CD4-positive, CD25-positive, alpha-beta regulatory T cell (primary cell): ENCODE results near the gene POU2F2. TPM values are rescaled to one million over a fixed set of nuclear protein-coding genes. Genes with fewer than 3 reads are reported as not detected.

ENCODE experiments used
- ATAC-seq, 2 donors: fragments of 150-1000 bp; cut with Tn5 transposase; one replicate each; pipeline ENCODE4 v1.10.0; 2021; ENCODE audit warnings: low read depth in 2 of 2, moderate number of reproducible peaks in 2 of 2, moderate library complexity in 1 of 2
- DNase-seq, 3 donors: peaks; one replicate each; pipeline versions ENCODE4 v3.0.0 to v3.0.0-alpha.2; 2012 to 2022; ENCODE audit warnings: mixed read lengths in 1 of 3
- H3K27ac ChIP-seq: one replicate; pipeline ENCODE4 v1.7.0; 2013; ENCODE audit warnings: mild to moderate bottlenecking, low read length; ENCODE audit not compliant: insufficient read depth, poor library complexity, severe bottlenecking
- H3K27me3 ChIP-seq: one replicate; pipeline ENCODE4 v1.7.0; 2013; ENCODE audit warnings: low read length; ENCODE audit not compliant: control insufficient read depth, insufficient read depth
- H3K36me3 ChIP-seq: one replicate; pipeline ENCODE4 v1.7.0; 2013; ENCODE audit warnings: mild to moderate bottlenecking, low read length, moderate library complexity; ENCODE audit not compliant: control insufficient read depth, insufficient read depth
- H3K4me1 ChIP-seq: 2 replicates; pipeline ENCODE4 v1.7.0; 2013; ENCODE audit warnings: mild to moderate bottlenecking, low read length; ENCODE audit not compliant: insufficient read depth, control insufficient read depth, poor library complexity, severe bottlenecking
- H3K4me3 ChIP-seq: one replicate; pipeline ENCODE4 v1.7.0; 2013; ENCODE audit warnings: low read depth, mild to moderate bottlenecking, low read length, moderate library complexity
- H3K9me3 ChIP-seq, 2 experiments: 1 replicate in 1 of 2; 2 replicates in 1 of 2; pipeline ENCODE4 v1.7.0; 2013; ENCODE audit warnings: low read length in 2 of 2, mild to moderate bottlenecking in 1 of 2, moderate library complexity in 1 of 2; ENCODE audit not compliant: control insufficient read depth in 2 of 2
- H3K27ac Mint-ChIP-seq, 3 donors: one replicate each; pipeline ENCODE4 v1.8.0; 2020 to 2022; ENCODE audit warnings: mild to moderate bottlenecking in 3 of 3, mixed read lengths in 3 of 3, moderate library complexity in 2 of 3
- H3K27me3 Mint-ChIP-seq: one replicate; pipeline ENCODE4 v1.8.0; 2022; ENCODE audit warnings: mild to moderate bottlenecking, mixed read lengths
- H3K36me3 Mint-ChIP-seq: one replicate; pipeline ENCODE4 v1.8.0; 2020; ENCODE audit warnings: mixed read lengths
- H3K4me1 Mint-ChIP-seq, 4 donors: one replicate each; pipeline ENCODE4 v1.8.0; 2020 to 2022; ENCODE audit warnings: mixed read lengths in 4 of 4, mild to moderate bottlenecking in 1 of 4
- H3K4me3 Mint-ChIP-seq, 4 donors: one replicate each; pipeline ENCODE4 v1.8.0; 2020 to 2022; ENCODE audit warnings: mild to moderate bottlenecking in 4 of 4, mixed read lengths in 4 of 4, moderate library complexity in 3 of 4
- H3K9me3 Mint-ChIP-seq, 7 donors: one replicate each; pipeline ENCODE4 v1.8.0; 2020 to 2022; ENCODE audit warnings: mixed read lengths in 7 of 7, mild to moderate bottlenecking in 3 of 7, moderate library complexity in 2 of 7
- polyA plus RNA-seq, 4 donors: library from polyadenylated mRNA; unstranded; fragments of 300-500 nt; fragmentation: Illumina TruSeq; gene quantifications; one replicate each; pipeline ENCODE4 v1.2.3, GENCODE V29; 2021
- total RNA-seq: library from RNA; stranded (reverse); gene quantifications from one replicate; pipeline ENCODE4 v1.2.3, GENCODE V29; 2022

The POU2F2 gene
- total RNA-seq = 48.9 TPM
- 1 to 10 TPM; 4.2 to 7.2 (median 6.4) TPM for polyA plus RNA-seq

DNA sequence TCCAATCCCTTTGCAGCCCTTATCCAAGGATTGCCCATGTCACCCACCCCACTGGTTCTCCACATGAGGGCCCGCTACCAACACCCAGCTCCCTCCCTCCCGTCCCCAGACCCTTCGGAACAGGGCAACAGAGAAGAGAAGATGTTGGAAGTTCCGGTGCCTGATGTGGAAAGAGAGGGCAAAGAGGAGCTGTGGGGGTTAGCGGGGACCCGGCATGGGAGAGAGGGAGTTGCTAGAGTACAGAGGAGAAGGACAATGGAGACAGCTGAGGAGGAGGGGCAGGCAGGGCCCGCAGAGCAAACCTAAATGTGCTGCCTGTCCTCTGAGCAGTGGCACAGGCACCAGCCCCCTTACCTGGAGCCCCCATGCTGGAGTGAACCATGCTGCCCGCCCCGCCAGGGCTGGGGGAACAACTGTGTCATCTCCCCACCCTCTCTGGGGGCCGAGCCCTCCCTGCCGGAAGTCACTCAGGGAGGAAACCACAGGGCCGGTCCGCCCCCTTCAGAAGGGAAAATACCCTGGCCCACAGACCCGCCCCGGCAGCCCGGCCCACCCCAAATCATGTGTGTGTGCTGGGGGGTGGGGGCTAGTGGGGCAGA is at the start of gene POU2F2:
POU2F2 (minus strand) TSS at position 417 of the 599 bp plus-strand sequence; CDS start at position 382, 35 bp downstream.
- Histone ChIP-seq H3K27ac (peak within 1 kb of the TSS; percentile 81), H3K9me3 (no peaks in the 10 kb centered on the region), H3K27me3 (no peaks in the 10 kb centered on the region), H3K36me3 (peaks cover 6% of the 10 kb centered on the region), H3K4me1 (peaks cover 81% of the 10 kb centered on the region), H3K4me3 (peak within 1 kb of the TSS; percentile 97)
- H3K27ac Mint-ChIP-seq = peak within 1 kb of the TSS; percentile 29 to 96 (median 91)
- H3K36me3 Mint-ChIP-seq = peaks cover 4% of the 10 kb centered on the region
- H3K4me3 Mint-ChIP-seq = peak within 1 kb of the TSS; percentile 90 to 97 (median 94)
- H3K9me3 Mint-ChIP-seq = no peaks in the 10 kb centered on the region
- peaks cover 11 to 88% (median 59%) of the 10 kb centered on the region in 4 donors for H3K4me1 Mint-ChIP-seq
- ATAC-seq (peak; percentile 76 to 78), DNase-seq (peak; percentile 88 to 93 (median 88))
- H3K27me3 Mint-ChIP-seq = no peaks in the 10 kb centered on the region

DNA sequence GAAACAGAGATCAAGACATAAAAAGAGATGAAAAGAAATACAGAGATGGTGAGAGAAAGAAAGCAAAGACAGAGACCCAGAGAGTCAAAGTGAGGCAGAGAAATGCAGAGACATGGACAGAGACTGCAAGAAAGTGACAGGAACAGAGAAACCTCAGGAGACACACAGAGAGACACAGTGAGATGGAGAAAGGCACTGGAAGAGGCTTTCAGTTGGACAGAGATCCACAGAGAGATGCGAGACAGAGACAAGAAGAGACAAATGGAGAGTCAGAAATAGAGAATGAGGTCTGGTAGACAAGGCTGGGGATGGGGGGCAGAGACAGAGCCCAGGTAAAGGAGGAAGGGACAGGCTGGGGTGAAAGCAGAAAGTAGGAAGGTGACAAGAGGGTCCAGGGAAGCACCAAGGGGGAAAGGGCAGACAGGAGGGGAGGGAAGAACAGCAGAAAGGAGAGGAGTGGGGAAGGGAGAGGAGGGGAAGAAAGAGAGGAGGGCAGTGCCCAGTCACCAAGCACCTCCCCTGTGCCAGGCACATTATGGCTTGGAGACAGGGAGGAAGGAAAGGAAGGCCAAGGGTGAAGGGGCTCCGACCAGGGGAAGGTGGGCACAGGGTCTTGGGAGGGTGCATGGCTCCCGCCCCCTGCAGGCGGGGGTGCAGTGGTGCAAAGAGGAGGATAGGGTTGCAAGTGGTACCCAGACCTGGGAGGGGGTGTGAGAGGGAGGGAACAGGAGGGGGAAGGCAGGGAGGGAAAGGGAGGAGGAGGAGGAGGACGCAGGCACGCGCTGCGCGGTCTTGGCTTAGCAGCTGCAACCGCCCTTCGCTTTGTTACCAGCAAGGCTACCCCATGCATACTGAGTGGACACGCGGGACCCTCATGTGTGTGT is 46.8 kb upstream of the POU2F2 start:
- Mint-ChIP-seq H3K9me3 (peaks cover 0 to 1% (median 0%) of the 10 kb centered on the region in 7 donors), H3K4me3 (no peak overlapping the region), H3K4me1 (peaks cover 9 to 41% (median 13%) of the 10 kb centered on the region in 4 donors), H3K27ac (no peak overlapping the region), H3K36me3 (no peaks in the 10 kb centered on the region), H3K27me3 (peaks cover 22% of the 10 kb centered on the region)
- H3K27ac ChIP-seq = no peak overlapping the region
- ATAC-seq = no peak
- peaks cover 24% of the 10 kb centered on the region for H3K27me3 ChIP-seq
- DNase-seq = no peak
- no peak overlapping the region for H3K4me3 ChIP-seq
- peaks cover 26% of the 10 kb centered on the region for H3K4me1 ChIP-seq
- H3K36me3 ChIP-seq = no peaks in the 10 kb centered on the region
- no peaks in the 10 kb centered on the region for H3K9me3 ChIP-seq

DNA sequence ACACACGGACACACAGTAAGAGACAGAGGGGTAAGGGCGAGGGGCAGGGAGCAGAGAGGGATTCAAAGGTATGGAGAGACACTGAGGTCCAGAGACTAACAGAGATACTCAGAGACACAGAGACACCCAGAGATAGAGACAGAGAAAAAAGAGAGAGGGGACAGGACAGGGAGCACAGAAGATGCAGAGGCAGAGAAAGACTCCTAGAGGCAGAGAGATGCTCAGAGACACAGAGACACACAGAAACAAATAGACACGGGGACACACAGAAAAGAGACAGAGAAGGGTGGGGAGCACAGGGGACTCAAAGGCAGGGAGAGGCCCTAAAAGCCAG is 45.4 kb upstream of the POU2F2 start:
- peaks cover 24% of the 10 kb centered on the region for H3K27me3 ChIP-seq
- Mint-ChIP-seq H3K27ac (no peak overlapping the region), H3K36me3 (no peaks in the 10 kb centered on the region), H3K27me3 (peaks cover 21% of the 10 kb centered on the region), H3K4me3 (no peak overlapping the region), H3K9me3 (peaks cover 0 to 1% (median 0%) of the 10 kb centered on the region in 7 donors), H3K4me1 (peaks cover 5 to 31% (median 9%) of the 10 kb centered on the region in 4 donors)
- H3K4me1 ChIP-seq = peaks cover 23% of the 10 kb centered on the region
- H3K36me3 ChIP-seq = no peaks in the 10 kb centered on the region
- DNase-seq (no peak), ATAC-seq (no peak)
- no peak overlapping the region for H3K27ac ChIP-seq
- no peaks in the 10 kb centered on the region for H3K9me3 ChIP-seq
- H3K4me3 ChIP-seq = peak overlapping the region; percentile 44

DNA sequence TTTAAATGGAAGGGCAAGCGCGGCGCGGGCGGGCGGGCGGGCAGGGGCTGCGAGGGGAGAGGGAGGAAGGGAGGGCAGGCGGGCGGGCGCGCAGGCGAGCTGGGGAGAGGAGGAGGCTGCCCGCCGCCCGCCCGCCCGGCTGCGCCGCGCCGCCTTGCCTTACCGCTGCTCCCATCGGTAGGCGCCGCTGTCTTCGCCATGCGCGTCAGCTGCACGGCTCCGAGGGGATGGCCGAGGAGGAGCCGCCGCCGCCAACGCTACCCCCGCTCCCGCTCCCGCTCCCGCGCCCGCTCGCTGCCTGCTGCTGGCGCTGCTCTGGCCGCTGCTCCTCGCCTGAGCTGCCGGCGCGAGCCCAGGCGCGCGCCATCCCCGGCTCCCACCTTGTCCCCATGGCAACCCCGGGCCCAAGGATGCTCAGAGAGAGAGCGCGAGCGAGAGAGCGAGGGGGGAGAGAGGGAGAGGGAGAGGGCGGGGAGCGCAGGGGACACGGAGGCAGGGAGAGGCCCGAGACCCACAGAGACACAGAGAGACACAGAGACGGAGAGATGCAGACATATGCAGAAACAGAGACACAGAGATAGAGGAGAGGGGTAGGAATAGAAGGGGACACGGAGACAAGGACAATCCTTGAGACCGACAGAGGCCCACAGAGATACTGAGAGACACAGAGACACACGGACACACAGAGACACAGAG is 44.9 kb upstream of the POU2F2 start:
- H3K4me3 ChIP-seq = peak overlapping the region; percentile 44
- H3K9me3 Mint-ChIP-seq = peaks cover 0 to 1% (median 0%) of the 10 kb centered on the region in 7 donors

DNA sequence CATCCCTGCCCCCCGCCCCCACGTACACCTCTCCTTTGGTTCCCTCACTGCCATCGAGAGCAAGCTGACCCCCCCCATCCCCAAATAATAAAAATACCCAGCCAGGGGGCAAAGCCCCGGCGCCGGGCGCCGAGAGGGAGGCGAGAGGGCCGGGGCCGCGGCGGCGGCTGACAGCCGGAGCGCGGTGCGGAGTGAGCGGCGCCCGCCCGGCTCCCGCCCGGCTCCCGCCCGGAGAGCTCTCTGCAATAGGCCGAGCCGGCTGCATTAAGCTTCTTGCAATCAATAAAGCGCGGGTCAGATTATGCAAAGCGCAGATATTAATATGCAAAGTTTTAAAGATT is 44.4 kb upstream of the POU2F2 start:
- H3K4me3 ChIP-seq = peak overlapping the region; percentile 48
- H3K9me3 ChIP-seq = no peaks in the 10 kb centered on the region
- peak overlapping the region; percentile 62 to 94 (median 87) for H3K4me3 Mint-ChIP-seq
- peak overlapping the region in 1 of 3 donors; percentile 7 for H3K27ac Mint-ChIP-seq
- peaks cover 24% of the 10 kb centered on the region for H3K27me3 ChIP-seq
- DNase-seq = no peak
- H3K36me3 Mint-ChIP-seq = no peaks in the 10 kb centered on the region
- H3K36me3 ChIP-seq = no peaks in the 10 kb centered on the region
- peaks cover 23% of the 10 kb centered on the region for H3K4me1 ChIP-seq
- peaks cover 4 to 25% (median 7%) of the 10 kb centered on the region in 4 donors for H3K4me1 Mint-ChIP-seq
- no peak overlapping the region for H3K27ac ChIP-seq
- peaks cover 0 to 1% (median 0%) of the 10 kb centered on the region in 7 donors for H3K9me3 Mint-ChIP-seq
- H3K27me3 Mint-ChIP-seq = peaks cover 21% of the 10 kb centered on the region
- peak; percentile 25 to 44 for ATAC-seq

More for the DNA sequence above, 44.9 kb upstream of the POU2F2 start:
- Histone ChIP-seq H3K27ac (no peak overlapping the region), H3K27me3 (peaks cover 24% of the 10 kb centered on the region), H3K4me1 (peaks cover 23% of the 10 kb centered on the region), H3K9me3 (no peaks in the 10 kb centered on the region), H3K36me3 (no peaks in the 10 kb centered on the region)
- peaks cover 21% of the 10 kb centered on the region for H3K27me3 Mint-ChIP-seq
- H3K4me1 Mint-ChIP-seq = peaks cover 5 to 26% (median 8%) of the 10 kb centered on the region in 4 donors
- ATAC-seq (peak; percentile 91 to 94), DNase-seq (peak; percentile 64 to 77 (median 72))
- no peak overlapping the region for H3K4me3 Mint-ChIP-seq
- no peak overlapping the region for H3K27ac Mint-ChIP-seq
- no peaks in the 10 kb centered on the region for H3K36me3 Mint-ChIP-seq

DNA sequence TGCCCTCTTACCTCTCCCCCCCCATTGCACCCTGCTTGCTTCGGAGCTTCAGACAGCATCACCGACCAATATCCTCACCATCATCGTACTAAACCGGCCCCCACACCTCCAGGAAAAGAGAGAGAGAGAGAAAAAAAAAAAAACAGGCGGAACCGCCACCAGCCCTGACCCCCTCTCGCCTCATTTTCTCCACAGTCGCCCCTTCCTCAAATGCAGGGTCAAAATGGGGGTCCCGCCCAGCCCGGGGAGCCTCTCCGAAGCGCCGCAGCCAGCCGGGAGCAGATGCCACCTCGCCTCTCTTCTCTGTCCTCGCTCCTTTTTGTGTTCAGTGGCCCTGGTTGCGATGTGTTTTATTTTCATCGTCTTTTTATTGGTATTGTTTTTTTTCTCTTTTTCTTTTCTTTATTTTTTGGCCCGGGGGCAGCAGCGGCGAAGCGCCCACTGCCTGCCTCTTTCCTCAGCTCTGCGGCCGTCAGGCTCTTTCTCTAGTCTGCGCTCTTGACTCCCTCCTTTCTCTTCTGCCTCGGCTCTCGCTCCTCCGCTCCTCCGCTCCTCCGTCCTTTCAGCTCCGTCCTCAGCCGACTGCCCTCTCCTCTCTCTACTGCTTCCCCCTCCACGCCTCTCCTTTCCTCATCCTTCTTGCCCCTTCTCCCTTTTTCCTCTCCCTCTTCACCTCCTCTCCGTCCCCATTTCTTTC is 43.9 kb upstream of the POU2F2 start:
- no peaks in the 10 kb centered on the region for H3K36me3 ChIP-seq
- Mint-ChIP-seq H3K9me3 (peaks cover 0 to 1% (median 0%) of the 10 kb centered on the region in 7 donors), H3K27me3 (peaks cover 21% of the 10 kb centered on the region), H3K27ac (peak overlapping the region in 2 of 3 donors; percentile 7 to 24), H3K36me3 (peaks cover 2% of the 10 kb centered on the region), H3K4me3 (peak overlapping the region; percentile 62 to 94 (median 87)), H3K4me1 (peaks cover 4 to 25% (median 7%) of the 10 kb centered on the region in 4 donors)
- no peak overlapping the region for H3K27ac ChIP-seq
- no peaks in the 10 kb centered on the region for H3K9me3 ChIP-seq
- peak overlapping the region; percentile 48 for H3K4me3 ChIP-seq
- no peak for ATAC-seq
- peaks cover 24% of the 10 kb centered on the region for H3K27me3 ChIP-seq
- DNase-seq = peak in 1 of 3 donors; percentile 24
- H3K4me1 ChIP-seq = peaks cover 23% of the 10 kb centered on the region
